Measurements from ENCODE around the gene FOXP2. TPM values are rescaled to one million over a fixed set of nuclear protein-coding genes. Genes with fewer than 3 reads are reported as not detected.

FOXP2 gene
- total and polyA plus RNA-seq, 10 of the 15 experiments (the other 5 are each of a cell fraction or from before 2014, with no cell fraction given) = 0.99 to 2.5 (median 1.8) TPM

GRCh38 chr7:114468844-114469243, 54.2 kb downstream of the FOXP2 start:
- no peaks in the 10 kb centered on the region for H3K36me3 ChIP-seq (ENCODE audit: control insufficient read depth in 2 of 2, insufficient read depth in 2 of 2, low read length in 1 of 2)

More at GRCh38 chr7:114468844-114469243, 54.2 kb downstream of the FOXP2 start:
- no peaks in the 10 kb centered on the region for H3K9me3 ChIP-seq (replicated peaks; ENCODE audit: control insufficient read depth, insufficient read depth, low read length)
- H2AFZ ChIP-seq (ENCODE audit: control insufficient read depth, low read depth, low read length) = no peak overlapping the region
- no peaks in the 10 kb centered on the region for H3K79me2 ChIP-seq (ENCODE audit: control insufficient read depth, insufficient read depth, low read length)
- ATAC-seq (peak; percentile 93), FAIRE-seq (no peak), DNase-seq (ENCODE audit: low read depth, low spot score) (no peak)
- in situ Hi-C loops (cut with MboI) (no loop called here), intact Hi-C loops (cut with micrococcal nuclease; ENCODE audit: unreplicated experiment) (no loop called here)
- H4K20me1 ChIP-seq (ENCODE audit: control insufficient read depth, insufficient read depth) = no peaks in the 10 kb centered on the region
- no peak overlapping the region for H3K4me3 ChIP-seq
- POLR2A ChIA-PET = no interaction called here
- H3K4me2 ChIP-seq (ENCODE audit: control insufficient read depth, insufficient read depth) = no peak overlapping the region
- 78% methylated on average over 2 of the region's 2 CpGs for WGBS (ENCODE audit: insufficient coverage, insufficient replicate concordance, low lambda C conversion rate, missing lambda C conversion rate)
- no TSS peak for BruUV-seq (replicated peaks)
- H3K4me1 ChIP-seq (ENCODE audit: control insufficient read depth, insufficient read depth, low read length) = no peaks in the 10 kb centered on the region
- H3K27ac ChIP-seq (ENCODE audit: control insufficient read depth, insufficient read depth) = no peak overlapping the region
- CTCF ChIA-PET = no interaction called here
- no peak overlapping the region for H3K9ac ChIP-seq (ENCODE audit: control insufficient read depth, insufficient read depth, low read length)
- RAD21 ChIA-PET (ENCODE audit: unreplicated experiment) = no interaction called here
- TF ChIP-seq NKRF (conservative IDR thresholded peaks at IDR 0.05) (no peak), SKIL (IDR thresholded peaks at IDR 0.05; ENCODE audit: low read depth, poor library complexity, severe bottlenecking) (no peak)
- TF ChIP-seq, protein P1, sequence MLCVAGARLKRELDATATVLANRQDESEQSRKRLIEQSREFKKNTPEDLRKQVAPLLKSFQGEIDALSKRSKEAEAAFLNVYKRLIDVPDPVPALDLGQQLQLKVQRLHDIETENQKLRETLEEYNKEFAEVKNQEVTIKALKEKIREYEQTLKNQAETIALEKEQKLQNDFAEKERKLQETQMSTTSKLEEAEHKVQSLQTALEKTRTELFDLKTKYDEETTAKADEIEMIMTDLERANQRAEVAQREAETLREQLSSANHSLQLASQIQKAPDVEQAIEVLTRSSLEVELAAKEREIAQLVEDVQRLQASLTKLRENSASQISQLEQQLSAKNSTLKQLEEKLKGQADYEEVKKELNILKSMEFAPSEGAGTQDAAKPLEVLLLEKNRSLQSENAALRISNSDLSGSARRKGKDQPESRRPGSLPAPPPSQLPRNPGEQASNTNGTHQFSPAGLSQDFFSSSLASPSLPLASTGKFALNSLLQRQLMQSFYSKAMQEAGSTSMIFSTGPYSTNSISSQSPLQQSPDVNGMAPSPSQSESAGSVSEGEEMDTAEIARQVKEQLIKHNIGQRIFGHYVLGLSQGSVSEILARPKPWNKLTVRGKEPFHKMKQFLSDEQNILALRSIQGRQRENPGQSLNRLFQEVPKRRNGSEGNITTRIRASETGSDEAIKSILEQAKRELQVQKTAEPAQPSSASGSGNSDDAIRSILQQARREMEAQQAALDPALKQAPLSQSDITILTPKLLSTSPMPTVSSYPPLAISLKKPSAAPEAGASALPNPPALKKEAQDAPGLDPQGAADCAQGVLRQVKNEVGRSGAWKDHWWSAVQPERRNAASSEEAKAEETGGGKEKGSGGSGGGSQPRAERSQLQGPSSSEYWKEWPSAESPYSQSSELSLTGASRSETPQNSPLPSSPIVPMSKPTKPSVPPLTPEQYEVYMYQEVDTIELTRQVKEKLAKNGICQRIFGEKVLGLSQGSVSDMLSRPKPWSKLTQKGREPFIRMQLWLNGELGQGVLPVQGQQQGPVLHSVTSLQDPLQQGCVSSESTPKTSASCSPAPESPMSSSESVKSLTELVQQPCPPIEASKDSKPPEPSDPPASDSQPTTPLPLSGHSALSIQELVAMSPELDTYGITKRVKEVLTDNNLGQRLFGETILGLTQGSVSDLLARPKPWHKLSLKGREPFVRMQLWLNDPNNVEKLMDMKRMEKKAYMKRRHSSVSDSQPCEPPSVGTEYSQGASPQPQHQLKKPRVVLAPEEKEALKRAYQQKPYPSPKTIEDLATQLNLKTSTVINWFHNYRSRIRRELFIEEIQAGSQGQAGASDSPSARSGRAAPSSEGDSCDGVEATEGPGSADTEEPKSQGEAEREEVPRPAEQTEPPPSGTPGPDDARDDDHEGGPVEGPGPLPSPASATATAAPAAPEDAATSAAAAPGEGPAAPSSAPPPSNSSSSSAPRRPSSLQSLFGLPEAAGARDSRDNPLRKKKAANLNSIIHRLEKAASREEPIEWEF (IDR thresholded peaks at IDR 0.05; ENCODE audit: insufficient replicate concordance, low read depth, low read length) = no peak
- no peaks in the 10 kb centered on the region for H3K27me3 ChIP-seq (replicated peaks in 1 of 2; ENCODE audit: control insufficient read depth in 2 of 2, insufficient read depth in 2 of 2, low read length in 1 of 2)
- SMC1A ChIA-PET (ENCODE audit: uncharacterized antibody, unreplicated experiment) = no interaction called here

All from GM12878 (cell line).